ENCODE data around the gene RAB7A. TPM values are rescaled to one million over a fixed set of nuclear protein-coding genes. Genes with fewer than 3 reads are reported as not detected.
A peak's percentile ranks its signal among the peaks of the same experiment; 100 is the strongest.

The RAB7A gene
- total and polyA plus RNA-seq, 2 donors (not counting 1 experiment from before 2014, with no cell fraction given): 62.7 to 138 TPM

- no peak overlapping the region for H3K4me3 ChIP-seq (ENCODE audit: control extremely low read depth in 1 of 5, extremely low read depth in 1 of 5, insufficient read depth in 1 of 5, low read depth in 2 of 5, low read length in 4 of 5)
- no peaks in the 10 kb centered on the region for H3K4me1 ChIP-seq (ENCODE audit: control insufficient read depth in 2 of 2, insufficient read depth in 2 of 2, low read length in 2 of 2)
- 83% methylated on average over 1 of the region's 3 CpGs for WGBS (ENCODE audit: insufficient coverage)
- ATAC-seq (ENCODE audit: low read depth) (no peak), DNase-seq (no peak)
- Mint-ChIP-seq H3K27ac (peak overlapping the region; percentile 38), H3K9me3 (ENCODE audit: insufficient read depth) (no peaks in the 10 kb centered on the region), H3K4me1 (no peaks in the 10 kb centered on the region), H3K27me3 (no peaks in the 10 kb centered on the region), H3K4me3 (no peak overlapping the region)
- no peak for TF ChIP-seq EZH2 (IDR thresholded peaks at IDR 0.05; ENCODE audit: borderline replicate concordance, insufficient read depth, low read depth, low read length, poor library complexity, severe bottlenecking)
- no peak for TF ChIP-seq CTCF (IDR thresholded peaks at IDR 0.05)
- H3K27ac ChIP-seq (ENCODE audit: low read length in 2 of 2): no peak overlapping the region
- ChIA-PET POLR2A (no interaction called here), CTCF (interaction anchor here (1.5 kb wide), 1 partner anchor 20 kb away, joined by 6 read pairs; no protein-coding TSS in a partner anchor)
- H3K36me3 ChIP-seq (replicated peaks in 1 of 2; ENCODE audit: control extremely low read depth in 1 of 2, control insufficient read depth in 1 of 2, extremely low read depth in 1 of 2, insufficient read depth in 2 of 2, low read length in 1 of 2): peaks cover 0 to 80% of the 10 kb centered on the region in 2 experiments
- intact Hi-C loops (cut with micrococcal nuclease): no loop called here
- no peak overlapping the region for H3K4me2 ChIP-seq (replicated peaks; ENCODE audit: low read depth, low read length, poor library complexity, severe bottlenecking)
- H3K79me2 ChIP-seq (ENCODE audit: control insufficient read depth, insufficient read depth, low read length): no peaks in the 10 kb centered on the region
- H3K27me3 ChIP-seq (replicated peaks in 1 of 4; ENCODE audit: control extremely low read depth in 1 of 4, control insufficient read depth in 3 of 4, insufficient read depth in 4 of 4, low read length in 3 of 4): no peaks in the 10 kb centered on the region
- no peaks in the 10 kb centered on the region for H3K9me3 ChIP-seq (ENCODE audit: control extremely low read depth in 1 of 3, control insufficient read depth in 2 of 3, insufficient read depth in 1 of 3, low read length in 2 of 3)
- H3K9ac ChIP-seq (ENCODE audit: low read length): no peak overlapping the region
- H4K20me1 ChIP-seq (ENCODE audit: control insufficient read depth, insufficient read depth, low read length, poor library complexity, severe bottlenecking): no peaks in the 10 kb centered on the region
- H2AFZ ChIP-seq (ENCODE audit: insufficient read depth, low read depth, low read length, poor library complexity, severe bottlenecking): no peak overlapping the region
Observed at GRCh38 chr3:128815318-128816064, 89.5 kb downstream of the RAB7A start.

DNA sequence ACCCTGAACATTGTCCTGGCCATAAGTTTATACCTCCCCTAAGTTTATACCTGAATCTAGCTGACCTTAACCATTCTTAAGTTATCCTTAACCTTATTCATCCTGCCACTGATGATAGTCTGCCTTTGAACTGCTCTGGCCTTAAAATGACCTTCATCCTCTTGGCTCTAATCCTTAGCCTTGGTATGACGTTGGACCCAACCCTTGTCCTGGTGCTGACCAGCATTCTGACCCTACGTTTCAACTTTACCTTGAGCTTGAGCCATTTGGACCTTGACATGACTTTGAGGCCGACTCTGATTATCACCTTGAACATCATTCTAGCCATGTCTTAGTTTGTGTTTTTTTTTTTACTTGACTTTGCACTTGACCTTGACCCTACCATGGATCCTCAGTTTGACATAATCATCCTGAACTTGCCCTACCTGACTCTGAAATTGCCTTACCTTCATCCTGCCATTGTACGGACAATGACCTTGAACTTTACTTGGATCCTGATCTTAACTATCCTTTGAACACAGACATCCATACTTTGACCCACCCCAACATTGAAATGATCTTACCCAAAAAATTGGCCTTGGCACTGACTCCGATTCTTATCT, 92.3 kb downstream of the RAB7A start:
- no peak overlapping the region for H3K4me2 ChIP-seq (replicated peaks; ENCODE audit: low read depth, low read length, poor library complexity, severe bottlenecking)
- H3K27ac Mint-ChIP-seq: no peak overlapping the region
- H3K79me2 ChIP-seq (ENCODE audit: control insufficient read depth, insufficient read depth, low read length): no peaks in the 10 kb centered on the region
- H3K9me3 Mint-ChIP-seq (ENCODE audit: insufficient read depth): no peaks in the 10 kb centered on the region
- TF ChIP-seq EZH2 (IDR thresholded peaks at IDR 0.05; ENCODE audit: borderline replicate concordance, insufficient read depth, low read depth, low read length, poor library complexity, severe bottlenecking) (no peak), CTCF (IDR thresholded peaks at IDR 0.05) (no peak)
- POLR2A ChIA-PET: no interaction called here
- H3K4me1 Mint-ChIP-seq: no peaks in the 10 kb centered on the region
- H3K36me3 ChIP-seq (replicated peaks in 1 of 2; ENCODE audit: control extremely low read depth in 1 of 2, control insufficient read depth in 1 of 2, extremely low read depth in 1 of 2, insufficient read depth in 2 of 2, low read length in 1 of 2): peaks cover 0 to 59% of the 10 kb centered on the region in 2 experiments
- H3K9ac ChIP-seq (ENCODE audit: low read length): no peak overlapping the region
- no peaks in the 10 kb centered on the region for H3K27me3 ChIP-seq (replicated peaks in 1 of 4; ENCODE audit: control extremely low read depth in 1 of 4, control insufficient read depth in 3 of 4, insufficient read depth in 4 of 4, low read length in 3 of 4)
- no peaks in the 10 kb centered on the region for H3K9me3 ChIP-seq (ENCODE audit: control extremely low read depth in 1 of 3, control insufficient read depth in 2 of 3, insufficient read depth in 1 of 3, low read length in 2 of 3)
- 100% methylated on average over 3 of the region's 5 CpGs for whole genome bisulfite sequencing (ENCODE audit: insufficient coverage)
- H3K27me3 Mint-ChIP-seq: no peaks in the 10 kb centered on the region
- no peak for DNase-seq
- no peak overlapping the region for H3K4me3 ChIP-seq (ENCODE audit: control extremely low read depth in 1 of 5, extremely low read depth in 1 of 5, insufficient read depth in 1 of 5, low read depth in 2 of 5, low read length in 4 of 5)
- no peak overlapping the region for H2AFZ ChIP-seq (ENCODE audit: insufficient read depth, low read depth, low read length, poor library complexity, severe bottlenecking)
- no peaks in the 10 kb centered on the region for H3K4me1 ChIP-seq (ENCODE audit: control insufficient read depth in 2 of 2, insufficient read depth in 2 of 2, low read length in 2 of 2)
- H3K27ac ChIP-seq (ENCODE audit: low read length in 2 of 2): no peak overlapping the region
- intact Hi-C loops (cut with micrococcal nuclease): no loop called here
- CTCF ChIA-PET: no interaction called here
- H3K4me3 Mint-ChIP-seq: no peak overlapping the region
- no peak for ATAC-seq (ENCODE audit: low read depth)
- H4K20me1 ChIP-seq (ENCODE audit: control insufficient read depth, insufficient read depth, low read length, poor library complexity, severe bottlenecking): no peaks in the 10 kb centered on the region

Measured in B cell (primary cell).